Measurements from ENCODE around the gene NPLOC4.

The NPLOC4 gene

DNA sequence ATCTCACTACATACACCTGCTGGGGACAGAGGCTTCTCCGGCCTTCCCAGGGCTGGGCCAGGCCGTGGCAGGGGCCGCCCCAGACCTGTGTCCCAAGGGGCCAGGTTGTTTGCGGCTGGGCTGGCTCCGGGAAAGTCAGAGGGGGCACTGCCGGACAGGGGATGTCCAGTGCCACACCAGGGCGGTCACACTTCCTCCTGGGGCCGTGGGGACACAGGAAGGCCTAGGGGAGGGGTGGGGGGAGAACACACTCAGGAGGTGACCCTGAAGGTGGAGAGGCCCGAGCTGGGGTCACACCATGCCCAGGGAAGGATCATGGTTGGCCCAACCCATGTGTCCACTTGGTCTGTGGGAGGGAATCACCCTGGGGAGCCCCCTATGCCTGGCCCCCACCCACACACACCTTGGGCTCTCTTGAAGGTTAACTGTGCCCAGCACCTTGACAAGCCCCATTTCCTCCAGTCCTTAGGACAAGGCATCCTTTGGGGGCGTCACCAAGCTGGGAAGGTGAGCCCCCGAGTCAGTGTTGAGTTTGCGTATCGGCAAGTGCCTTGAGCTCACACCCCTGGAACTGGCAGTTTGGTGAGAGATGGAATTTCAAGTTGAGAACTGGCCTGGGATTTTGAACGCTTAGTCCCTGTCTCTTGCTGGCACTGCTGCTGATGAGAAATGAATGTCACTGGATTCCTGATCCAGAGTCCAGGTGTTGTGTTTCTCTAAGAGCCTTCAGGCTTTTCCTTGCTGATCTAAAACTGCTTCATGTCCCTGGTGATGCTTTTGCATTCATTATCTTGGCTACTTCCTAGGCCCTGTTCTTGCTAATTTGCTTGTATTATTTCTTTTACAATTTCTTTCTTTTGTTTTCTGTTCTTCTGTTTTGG, 116.7 kb downstream of the NPLOC4 start:
- no peak for DNase-seq (ENCODE audit: low read depth in 2 of 2, low spot score in 1 of 2)

DNA sequence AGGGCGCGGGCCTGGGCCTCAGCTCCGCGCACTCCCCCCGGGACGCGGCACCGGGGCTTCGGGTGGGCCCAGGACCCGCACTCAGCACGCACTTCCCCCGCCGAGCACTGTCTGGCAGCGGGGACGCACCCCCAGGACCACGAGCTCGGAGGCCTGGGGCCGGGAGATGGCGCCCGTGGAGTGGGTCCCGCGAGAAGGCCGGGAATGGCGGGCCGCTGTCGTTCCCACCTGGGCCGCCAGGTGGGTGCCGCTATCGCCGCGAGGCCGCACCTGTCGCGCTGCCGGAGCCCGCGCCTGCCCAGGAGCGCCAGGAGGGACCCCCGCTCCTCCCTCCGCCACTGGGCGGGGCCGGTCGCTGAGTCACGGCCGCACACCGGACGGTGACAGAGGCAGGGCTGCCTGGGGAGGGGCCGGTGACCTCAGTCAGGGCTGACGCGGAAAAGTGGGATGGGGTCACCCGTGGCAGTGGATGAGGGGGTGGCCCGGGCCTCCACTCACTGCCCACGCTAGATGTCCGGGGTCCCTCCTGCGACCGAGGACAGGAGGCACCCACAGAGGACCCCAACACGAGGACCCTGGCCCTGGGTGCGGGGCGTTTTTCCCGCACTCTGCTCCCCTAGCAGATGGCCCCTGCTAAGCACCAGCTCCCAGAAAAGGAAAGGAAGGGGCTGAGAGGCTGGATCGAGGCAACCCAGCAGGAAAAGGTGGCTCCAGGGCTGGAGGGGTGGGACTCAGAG, 117.5 kb downstream of the NPLOC4 start:
- DNase-seq (ENCODE audit: low read depth in 2 of 2, low spot score in 1 of 2): no peak

DNA sequence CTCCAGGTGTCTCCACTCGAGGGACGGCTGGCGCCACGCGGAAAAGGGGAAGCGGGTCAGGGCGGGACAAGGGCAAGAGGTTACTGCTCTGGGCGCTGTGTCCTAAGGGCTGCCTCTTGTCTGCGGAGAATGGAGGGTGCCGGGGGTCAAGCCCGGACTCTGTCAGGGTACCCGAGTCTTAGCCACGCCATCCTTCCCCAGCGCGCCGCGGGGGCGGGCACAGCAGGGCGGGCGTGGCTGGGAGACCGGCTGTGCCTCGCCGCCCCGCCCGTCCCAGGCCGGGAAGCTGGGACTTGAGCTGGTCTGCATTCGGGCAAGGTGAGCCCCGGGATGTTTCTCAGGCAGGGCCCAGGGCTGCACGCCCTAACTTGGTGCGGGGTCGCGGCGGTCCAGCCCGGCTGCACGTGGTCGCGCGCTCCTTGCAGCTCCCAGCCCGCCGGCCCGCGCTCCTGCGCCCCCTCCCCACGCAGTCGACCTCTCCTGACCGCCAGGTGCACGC, 118.1 kb downstream of the NPLOC4 start:
- DNase-seq (ENCODE audit: low read depth in 2 of 2, low spot score in 1 of 2): no peak

DNA sequence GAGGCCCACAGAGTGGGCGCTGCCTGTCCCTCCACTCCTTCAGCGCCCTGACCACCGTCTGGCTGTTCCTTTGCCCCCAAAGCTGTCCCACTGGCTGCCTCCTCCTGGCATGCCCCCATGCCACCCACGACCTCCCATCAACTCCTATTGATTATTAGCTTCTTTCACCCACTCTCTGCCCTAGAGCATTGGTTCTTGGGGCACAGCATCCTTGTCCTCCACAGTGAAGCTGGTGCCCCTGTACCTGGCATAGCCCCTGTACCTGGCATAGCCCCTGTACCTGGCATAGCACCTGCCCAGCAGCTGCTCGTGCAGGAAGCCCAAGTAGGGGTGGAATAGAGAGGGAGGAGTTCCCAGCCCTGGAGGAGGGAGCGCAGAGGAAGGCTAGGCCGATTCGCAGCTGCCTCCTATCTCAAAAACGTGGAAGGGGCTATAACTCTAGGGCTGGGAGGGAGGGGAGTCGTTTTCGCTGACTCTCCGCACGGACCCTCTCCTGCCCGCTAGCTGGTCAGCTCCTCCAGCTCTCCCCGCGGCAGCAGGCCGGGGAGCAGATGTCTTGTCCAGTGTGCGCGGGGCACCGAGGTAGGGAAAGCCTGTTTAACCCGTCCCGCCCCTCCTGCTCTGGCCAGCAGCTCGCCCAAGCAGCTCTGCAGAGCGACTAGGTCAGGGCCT, 118.7 kb downstream of the NPLOC4 start:
- no peak for DNase-seq (ENCODE audit: low read depth in 2 of 2, low spot score in 1 of 2)

DNA sequence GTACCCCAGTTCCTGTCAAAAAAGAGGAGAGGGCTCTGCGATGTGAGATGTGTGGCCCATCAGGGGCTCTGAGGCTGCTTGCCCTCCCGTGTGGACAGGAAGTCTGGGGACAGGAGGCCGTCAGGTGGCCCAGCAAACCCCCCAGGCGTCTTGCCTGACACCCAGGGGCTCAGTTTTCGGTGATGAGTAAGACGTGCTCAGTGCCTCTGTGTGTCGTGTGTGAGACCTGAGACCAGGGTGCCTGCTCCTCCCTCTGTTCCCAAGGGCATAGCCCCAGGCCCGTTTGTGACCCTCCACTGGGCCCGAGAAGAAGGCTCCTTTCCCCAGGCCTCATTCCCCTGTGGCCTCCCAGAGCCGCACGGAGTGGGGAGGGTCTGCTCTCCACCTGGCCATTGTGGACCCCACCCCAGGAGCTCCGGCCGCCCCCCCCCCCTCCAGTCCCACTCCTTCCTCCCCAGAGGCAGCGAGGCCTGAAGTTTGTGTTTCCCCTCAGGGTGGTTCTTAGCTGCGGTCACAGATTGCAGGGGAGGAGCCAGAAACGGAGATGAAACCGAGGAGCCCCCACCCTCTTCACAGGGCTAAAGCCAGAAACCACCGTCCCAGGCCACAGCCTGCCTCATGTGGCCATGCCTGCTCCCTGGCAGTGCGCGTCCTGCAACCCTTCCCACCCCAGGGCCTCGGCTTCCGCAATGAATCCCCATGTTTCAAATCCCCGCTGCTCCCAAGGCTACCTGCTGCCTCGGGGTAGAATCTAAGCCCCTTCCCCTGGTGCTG, 119.4 kb downstream of the NPLOC4 start:
- DNase-seq (ENCODE audit: low read depth in 2 of 2, low spot score in 1 of 2): no peak

DNA sequence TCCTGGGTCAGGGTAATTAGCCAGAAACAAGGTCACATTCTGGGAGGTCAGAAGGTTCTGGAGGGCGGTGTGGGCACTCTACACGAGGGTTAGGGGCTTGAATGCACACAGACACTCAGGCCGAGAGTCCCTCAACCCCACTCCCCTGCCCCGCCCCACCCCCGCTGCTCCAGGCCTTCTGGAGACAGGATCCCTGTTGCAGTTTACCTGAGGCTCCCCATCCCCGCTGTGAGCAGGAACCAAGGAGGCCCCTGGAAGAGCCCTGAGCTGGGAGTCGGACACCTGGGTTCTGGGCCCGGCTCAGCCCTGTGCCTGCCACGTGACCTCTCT, 119.9 kb downstream of the NPLOC4 start:
- DNase-seq (ENCODE audit: low read depth in 2 of 2, low spot score in 1 of 2): no peak

DNA sequence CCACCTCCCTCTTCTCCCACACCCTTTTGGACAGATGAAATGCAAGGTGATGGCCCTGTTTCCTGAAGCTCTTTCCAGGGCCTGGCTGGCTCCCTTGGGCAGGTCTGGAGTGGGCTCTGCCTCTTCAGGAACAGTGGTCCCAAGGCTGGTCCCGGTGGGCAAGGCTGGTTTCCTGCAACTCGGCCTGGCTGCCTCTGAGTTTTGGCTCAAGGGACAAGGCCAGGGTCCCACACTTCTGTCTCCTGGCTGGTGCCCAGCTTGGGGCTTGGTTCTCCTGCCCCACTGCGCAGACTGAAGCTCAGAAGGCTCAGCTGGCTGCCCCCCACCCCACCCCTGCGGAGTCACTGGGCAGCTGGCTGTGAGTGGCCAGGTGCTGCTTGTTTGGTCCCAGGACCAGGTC, 120.5 kb downstream of the NPLOC4 start:
- no peak for DNase-seq (ENCODE audit: low read depth in 2 of 2, low spot score in 1 of 2)

DNA sequence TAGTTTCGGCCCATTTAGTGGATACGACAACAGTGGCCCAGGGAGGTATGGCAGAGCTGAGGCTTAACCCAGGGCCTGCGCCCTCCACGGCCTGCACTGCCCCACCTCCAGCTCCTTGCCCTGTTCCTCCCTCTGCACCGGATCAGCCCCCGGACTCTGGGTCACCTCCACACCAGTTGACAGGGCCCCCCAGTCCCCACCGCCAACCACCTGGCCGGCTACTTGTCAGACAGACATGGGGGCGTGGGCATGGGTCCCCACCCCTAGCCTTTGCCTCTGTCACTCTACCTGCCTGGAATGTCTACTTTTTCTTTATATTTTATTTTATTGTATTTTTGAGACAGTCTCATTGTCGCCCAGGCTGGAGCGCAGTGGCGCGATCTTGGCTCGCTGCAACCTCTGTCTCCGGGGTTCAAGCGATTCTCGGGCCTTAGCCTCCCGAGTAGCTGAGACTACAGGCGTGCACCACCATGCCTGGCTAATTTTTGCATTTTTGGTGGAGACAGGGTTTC, 121.3 kb downstream of the NPLOC4 start:
- no peak for DNase-seq (ENCODE audit: low read depth in 2 of 2, low spot score in 1 of 2)

DNA sequence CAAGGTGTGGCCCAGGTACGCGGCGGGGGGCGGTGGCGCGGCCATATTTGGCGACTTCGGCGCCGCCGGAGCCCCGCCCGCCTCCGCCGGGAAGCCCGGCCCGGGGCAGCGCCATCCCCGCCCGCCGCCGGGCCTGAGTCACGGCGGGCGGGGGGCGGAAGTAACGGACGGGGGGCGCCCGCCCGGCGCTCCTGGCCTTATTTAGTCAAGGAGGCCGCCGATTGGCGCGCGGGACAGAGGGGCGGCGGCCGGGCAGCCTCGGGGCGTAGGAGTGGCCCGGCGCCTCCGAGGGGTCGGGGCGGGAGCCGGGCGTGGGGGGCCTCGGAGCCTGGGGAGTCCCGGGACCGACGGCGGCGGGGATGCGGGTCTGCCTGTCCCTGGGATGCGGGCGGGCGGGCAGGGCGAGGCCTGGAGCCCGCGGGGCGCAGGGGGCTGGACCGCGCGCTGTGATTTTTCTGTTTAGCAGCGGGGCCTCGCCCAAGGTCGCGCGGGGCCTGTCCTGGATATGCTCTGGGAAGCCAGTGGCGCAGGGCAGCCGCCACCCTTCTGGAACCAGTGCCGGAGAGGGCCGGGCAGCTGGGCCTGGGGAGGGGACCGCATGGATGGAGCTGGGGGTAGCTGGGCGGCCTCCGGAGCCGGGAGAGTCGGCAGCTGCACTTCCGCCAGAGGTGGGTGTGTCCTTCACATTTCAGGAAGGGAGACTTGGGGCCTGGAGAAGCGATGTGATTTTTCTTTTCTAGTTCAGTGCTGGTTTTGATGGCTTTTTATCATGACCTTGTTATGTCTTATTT, 122.0 kb downstream of the NPLOC4 start:
- peak in 1 of 2 donors; percentile 55 for DNase-seq (ENCODE audit: low read depth in 2 of 2, low spot score in 1 of 2)

DNA sequence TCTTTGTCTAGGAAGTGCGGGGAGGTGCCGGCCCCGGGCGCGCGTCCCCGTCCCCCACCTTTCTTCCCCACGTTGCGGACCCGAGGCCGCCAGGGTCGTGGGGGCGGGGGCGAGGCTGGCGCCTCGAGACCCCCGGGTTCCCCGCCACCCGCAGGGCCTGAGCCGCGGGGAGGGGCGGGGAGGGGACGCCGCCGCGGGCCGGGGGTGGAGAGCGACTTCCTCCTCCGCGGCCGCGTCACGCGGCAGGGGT, 122.5 kb downstream of the NPLOC4 start:
- DNase-seq (ENCODE audit: low read depth in 2 of 2, low spot score in 1 of 2): no peak

DNA sequence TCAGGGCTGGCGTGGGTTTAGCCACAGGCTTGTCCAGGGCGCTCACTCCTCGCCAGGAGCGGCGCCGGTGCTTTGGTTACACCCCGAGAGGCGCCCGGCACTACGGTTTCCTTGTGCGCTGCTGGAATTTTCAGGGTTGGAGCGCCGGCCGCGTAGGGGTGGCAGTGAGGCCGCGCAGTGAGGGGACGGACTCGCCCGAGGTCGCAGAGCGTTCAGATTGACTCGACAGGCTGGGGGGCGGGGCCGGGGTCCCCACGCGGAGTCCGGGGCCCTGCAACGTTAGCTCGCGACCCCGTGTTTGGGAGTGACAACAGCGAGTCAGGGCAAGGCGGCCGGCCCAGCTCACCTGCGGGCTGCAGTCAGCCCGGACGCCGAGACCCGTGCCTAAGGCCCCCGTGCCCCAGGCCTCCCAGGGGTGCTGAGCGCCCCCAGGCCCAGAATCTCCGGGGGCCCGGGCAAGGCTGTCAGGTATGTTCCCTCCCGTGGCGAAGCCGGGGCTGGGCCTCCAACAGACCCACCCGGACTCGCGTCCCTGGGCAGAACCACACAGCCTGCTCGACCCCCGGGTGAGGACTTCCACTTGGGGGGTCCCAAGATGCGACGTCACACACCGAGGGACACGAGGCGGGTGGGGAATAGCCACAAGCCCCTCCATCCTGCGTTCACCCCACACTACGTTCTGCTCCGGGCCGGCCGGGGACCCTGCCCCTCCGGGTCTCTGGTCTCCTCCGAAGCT, 123.0 kb downstream of the NPLOC4 start:
- DNase-seq (ENCODE audit: low read depth in 2 of 2, low spot score in 1 of 2): no peak

DNA sequence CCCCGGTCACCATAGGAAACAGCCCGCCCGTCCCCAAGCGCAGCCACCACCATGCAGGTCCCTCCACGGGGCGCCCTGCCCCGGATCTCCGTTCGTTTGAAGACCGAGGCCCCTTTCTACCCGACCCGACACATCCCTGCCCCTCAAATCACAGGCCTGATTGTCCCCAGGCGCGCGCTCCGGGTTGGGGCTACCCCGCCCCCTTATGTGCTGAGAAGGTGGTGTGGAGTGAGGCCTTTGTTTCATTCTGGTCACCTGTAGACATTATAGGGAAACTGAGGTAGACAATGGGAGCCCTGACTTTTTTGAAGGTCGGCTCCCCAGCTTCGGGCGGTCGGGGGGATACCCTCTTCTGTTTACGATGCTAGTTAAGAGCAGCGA, 123.5 kb downstream of the NPLOC4 start:
- no peak for DNase-seq (ENCODE audit: low read depth in 2 of 2, low spot score in 1 of 2)

DNA sequence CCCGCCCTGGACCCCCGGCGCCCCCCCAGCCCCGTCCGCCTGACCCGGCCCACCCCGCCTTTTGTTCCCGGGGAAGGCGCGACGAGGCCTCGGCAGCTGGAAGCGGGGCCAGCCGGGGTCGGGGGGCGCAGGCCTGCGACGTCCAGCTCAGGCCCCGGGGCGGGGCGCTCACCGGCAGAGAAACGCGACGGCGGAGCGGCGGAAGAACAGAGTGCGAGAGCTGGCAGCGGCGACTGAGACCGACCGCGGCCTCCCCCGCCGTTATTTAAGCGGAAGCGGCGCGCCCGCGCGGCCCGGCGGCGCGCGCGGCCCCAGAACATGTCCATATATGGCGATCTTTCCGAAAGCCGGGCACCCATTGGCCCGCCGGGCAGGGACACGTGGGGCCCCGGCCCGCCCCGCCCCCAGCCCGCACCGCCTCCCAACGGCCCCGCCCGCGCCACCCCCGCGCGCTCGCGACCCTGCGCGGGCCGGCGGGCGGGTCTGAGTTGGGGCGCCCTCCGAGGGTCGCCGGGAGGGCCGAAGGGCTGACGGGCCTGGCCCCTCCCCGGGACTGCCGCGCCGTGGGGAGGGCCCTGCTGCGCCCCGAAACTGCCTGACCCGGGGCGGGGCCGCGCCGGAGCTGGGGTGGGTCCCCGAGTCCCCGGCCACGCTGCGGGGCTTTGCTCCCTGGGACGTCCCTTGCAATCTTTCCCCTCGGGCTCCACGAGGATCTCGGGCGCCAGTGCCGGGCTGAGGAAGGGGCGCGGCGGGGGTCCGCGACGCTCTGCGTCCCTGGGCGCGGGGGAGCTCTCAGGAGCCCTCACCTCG, 124.1 kb downstream of the NPLOC4 start, which contains the start of gene ACTG1:
Gene ACTG1 (minus strand): TSS at position 238 of the 810 bp plus-strand sequence. CDS start 445 bp downstream, outside the sequence.
- DNase-seq (ENCODE audit: low read depth in 2 of 2, low spot score in 1 of 2): peak; percentile 81 to 88

DNA sequence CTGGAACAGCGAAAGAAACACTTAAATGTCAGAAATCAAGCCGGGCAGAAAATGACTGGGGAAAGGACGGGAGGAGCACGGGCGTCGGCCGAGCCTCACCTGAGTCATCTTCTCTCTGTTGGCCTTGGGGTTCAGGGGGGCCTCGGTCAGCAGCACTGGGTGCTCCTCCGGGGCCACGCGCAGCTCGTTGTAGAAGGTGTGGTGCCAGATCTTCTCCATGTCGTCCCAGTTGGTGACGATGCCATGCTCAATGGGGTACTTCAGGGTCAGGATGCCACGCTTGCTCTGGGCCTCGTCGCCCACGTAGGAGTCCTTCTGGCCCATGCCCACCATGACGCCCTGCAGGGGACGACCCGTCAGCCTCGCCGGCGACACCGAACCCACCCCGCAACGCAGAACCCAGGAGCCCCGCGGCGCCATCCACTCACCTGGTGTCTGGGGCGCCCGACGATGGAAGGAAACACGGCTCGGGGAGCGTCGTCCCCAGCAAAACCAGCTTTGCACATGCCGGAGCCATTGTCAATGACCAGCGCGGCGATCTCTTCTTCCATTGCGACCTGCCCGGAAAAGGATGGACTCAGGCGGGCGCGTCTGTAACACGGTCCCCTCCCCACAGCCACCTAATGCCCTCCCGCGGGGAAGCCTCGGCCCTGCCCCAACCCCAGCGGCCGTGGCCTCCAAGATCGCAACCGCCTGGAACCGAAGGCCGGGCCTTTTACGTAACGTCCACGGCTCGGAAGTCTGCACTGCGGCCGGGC, 124.9 kb downstream of the NPLOC4 start:
- no peak for DNase-seq (ENCODE audit: low read depth in 2 of 2, low spot score in 1 of 2)

DNA sequence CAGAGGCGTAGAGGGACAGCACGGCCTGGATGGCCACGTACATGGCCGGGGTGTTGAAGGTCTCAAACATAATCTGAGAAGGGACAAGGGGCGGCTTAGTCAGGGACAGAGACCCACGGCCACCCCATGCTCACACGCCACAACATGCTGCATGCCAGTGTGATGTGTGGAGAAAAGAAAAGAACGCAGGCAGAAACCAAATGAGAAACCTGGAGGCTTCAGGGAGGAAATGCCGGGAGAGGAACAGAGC, 125.4 kb downstream of the NPLOC4 start:
- no peak for DNase-seq (ENCODE audit: low read depth in 2 of 2, low spot score in 1 of 2)

DNA sequence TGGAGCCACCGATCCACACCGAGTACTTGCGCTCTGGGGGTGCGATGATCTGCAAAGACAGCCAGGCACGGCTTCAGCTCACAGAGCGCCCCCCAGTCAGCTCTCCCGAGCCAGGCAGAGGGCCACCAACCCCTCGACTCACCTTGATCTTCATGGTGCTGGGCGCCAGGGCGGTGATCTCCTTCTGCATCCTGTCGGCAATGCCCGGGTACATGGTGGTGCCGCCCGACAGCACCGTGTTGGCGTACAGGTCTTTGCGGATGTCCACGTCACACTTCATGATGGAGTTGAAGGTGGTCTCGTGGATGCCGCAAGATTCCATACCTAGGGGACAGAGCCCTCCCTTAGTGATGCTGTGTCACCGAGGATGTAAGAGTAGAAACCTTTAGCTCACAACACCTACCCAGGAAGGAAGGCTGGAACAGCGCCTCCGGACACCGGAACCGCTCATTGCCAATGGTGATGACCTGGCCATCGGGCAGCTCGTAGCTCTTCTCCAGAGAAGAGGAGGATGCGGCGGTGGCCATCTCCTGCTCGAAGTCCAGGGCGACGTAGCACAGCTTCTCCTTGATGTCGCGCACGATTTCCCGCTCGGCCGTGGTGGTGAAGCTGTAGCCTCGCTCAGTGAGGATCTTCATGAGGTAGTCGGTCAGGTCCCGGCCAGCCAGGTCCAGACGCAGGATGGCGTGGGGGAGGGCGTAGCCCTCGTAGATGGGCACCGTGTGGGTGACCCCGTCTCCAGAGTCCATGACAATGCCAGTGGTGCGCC, 125.9 kb downstream of the NPLOC4 start:
- no peak for DNase-seq (ENCODE audit: low read depth in 2 of 2, low spot score in 1 of 2)

DNA sequence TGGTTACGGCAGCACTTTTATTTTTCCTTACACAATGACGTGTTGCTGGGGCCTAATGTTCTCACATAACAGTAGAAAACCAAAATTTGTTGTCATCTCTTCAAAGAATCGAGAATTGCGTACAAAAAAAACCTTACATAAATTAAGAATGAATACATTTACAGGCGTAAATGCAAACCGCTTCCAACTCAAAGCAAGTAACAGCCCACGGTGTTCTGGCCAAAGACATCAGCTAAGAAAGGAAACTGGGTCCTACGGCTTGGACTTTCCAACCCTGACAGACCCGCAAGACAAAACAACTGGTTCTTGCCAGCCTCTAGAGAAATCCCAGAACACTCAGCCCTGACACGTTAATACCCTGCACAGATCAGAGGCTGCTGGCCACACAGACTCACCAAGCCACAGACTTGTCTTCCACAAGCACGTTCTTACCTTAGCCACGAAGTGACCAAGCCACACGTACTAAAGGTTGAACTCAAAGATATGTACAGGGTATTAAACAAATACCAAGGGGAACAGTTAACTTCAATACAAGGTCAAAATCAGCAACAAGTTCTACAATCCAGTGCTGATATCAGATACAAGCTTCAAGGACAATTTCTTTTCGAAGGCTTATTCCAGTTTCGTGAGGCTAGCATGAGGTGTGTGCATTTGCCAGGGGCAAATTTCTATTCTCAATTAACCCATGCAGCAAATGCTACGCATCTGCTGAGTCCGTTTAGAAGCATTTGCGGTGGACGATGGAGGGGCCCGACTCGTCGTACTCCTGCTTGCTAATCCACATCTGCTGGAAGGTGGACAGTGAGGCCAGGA, 126.7 kb downstream of the NPLOC4 start:
- no peak for DNase-seq (ENCODE audit: low read depth in 2 of 2, low spot score in 1 of 2)
